Right lobe of liver (tissue), 6 donors: Measurements from ENCODE around the gene OPRPN. TPM values are rescaled to one million over a fixed set of nuclear protein-coding genes. Genes with fewer than 3 reads are reported as not detected.

Experiments used
- ATAC-seq, 4 donors: fragments of 200-7000 bp; cut with Tn5 transposase; one replicate each; pipeline ENCODE4 v1.9.1; 2020; ENCODE audit warnings: mild to moderate bottlenecking in 4 of 4, moderate library complexity in 4 of 4
- DNase-seq, 3 donors: peaks; one replicate each; pipeline ENCODE4 v3.0.0-alpha.2; 2020
- H3K27ac ChIP-seq, 3 donors: fragments of 200-600 bp; one replicate each; pipeline ENCODE4 v1.8.0; 2022
- H3K27me3 ChIP-seq, 2 donors: fragments of 200-600 bp; one replicate each; pipeline ENCODE4 v1.8.0; 2022
- H3K36me3 ChIP-seq, 4 donors: fragments of 200-600 bp; sonication (generic) in 1 of 4; one replicate each; pipeline versions ENCODE4 v1.5.1 to v1.8.0; 2017 to 2022; ENCODE audit warnings: control low read depth in 1 of 4
- H3K4me1 ChIP-seq, 4 donors: fragments of 200-600 bp; sonication (generic) in 1 of 4; one replicate each; pipeline versions ENCODE4 v1.5.1 to v1.8.0; 2017 to 2022; ENCODE audit warnings: control low read depth in 1 of 4
- H3K4me3 ChIP-seq, 3 donors: fragments of 200-600 bp; one replicate each; pipeline ENCODE4 v1.8.0; 2022
- H3K9me3 ChIP-seq, 4 donors: fragments of 200-600 bp; sonication (generic) in 1 of 4; one replicate each; pipeline versions ENCODE4 v1.5.1 to v1.8.0; 2017 to 2022; ENCODE audit warnings: control low read depth in 1 of 4
- CTCF ChIP-seq, 4 donors: fragments of 200-600 bp in 3 of 4; fragments of 450-650 bp in 1 of 4; IDR thresholded peaks; one replicate each; pipeline versions ENCODE4 v1.5.1 to v1.8.0; 2016 to 2022; ENCODE audit warnings: antibody characterized with exemption in 4 of 4, mild to moderate bottlenecking in 2 of 4
- POLR2A ChIP-seq: fragments of 450-650 bp; IDR thresholded peaks from one replicate; pipeline ENCODE4 v1.6.1; 2017; ENCODE audit warnings: antibody characterized with exemption, mild to moderate bottlenecking
- WGBS: methylation state at CpG from one replicate; pipeline ENCODE4 v1.1.6; 2018; ENCODE audit warnings: low coverage, low lambda C conversion rate; ENCODE audit not compliant: insufficient coverage; ENCODE audit errors: missing lambda C conversion rate; 5-methylcytosine and 5-hydroxymethylcytosine counted together
- intact Hi-C, 2 donors: fragments of 100-400 bp; cut with DNase I; formaldehyde crosslinking; loops; one replicate each; pipeline versions ENCODE4 v1.11.2 to v1.14.1; 2022
- long read RNA-seq: library from polyadenylated mRNA; unstranded; transcript quantifications from one replicate; pipeline ENCODE4 v2.0.0, GENCODE V29; 2019
- total RNA-seq, 6 experiments: library from RNA; depleted of rRNA in 2 of 6; stranded (reverse); fragments of >200 nt in 2 of 6; fragmentation: NEBNext Ultra II Directional in 3 of 6; extraction: Animal tissue kit (Norgen Biotek cat#: 25700) in 3 of 6; gene quantifications; one replicate each; pipeline versions ENCODE4 v1.1.0 to v1.2.4, GENCODE V29; 2016 to 2023
- donor health status: DM: no; HTN: yes; CAD: no.
- donor health status: DM: no; HTN: no; CAD: no.
- donor health status: DM: no; HTN: no; CAD: no.
- donor health status: DM: no; HTN: yes; CAD: no.
- donor health status: DM: no; HTN: yes; CAD: no.

OPRPN gene
- 1 to 10 TPM in 1 of 6 experiments, under 1 TPM in 2, not detected in 3; 0.48 to 1.3 (median 0.53) TPM for total RNA-seq
- long read RNA-seq: 0 reads

- H3K4me3 ChIP-seq: no peak within 1 kb of the TSS
- H3K36me3 ChIP-seq: no peaks in the 10 kb centered on the region
- ATAC-seq (peak in 3 of 4 donors; percentile 34 to 67 (median 36)), DNase-seq (no peak)
- H3K27me3 ChIP-seq: no peaks in the 10 kb centered on the region
- TF ChIP-seq CTCF (IDR thresholded peaks at IDR 0.05): no peak
- no peak for TF ChIP-seq POLR2A
- no peak within 1 kb of the TSS for H3K27ac ChIP-seq
- no peaks in the 10 kb centered on the region for H3K9me3 ChIP-seq
- H3K4me1 ChIP-seq: no peaks in the 10 kb centered on the region
- intact Hi-C loops: no loop called here
Observed at GRCh38 chr4:70397580-70397979, at the start of gene OPRPN. Gene OPRPN (plus strand): TSS chr4:70397940. CDS start chr4:70399286, 1,346 bp downstream.

- WGBS: 19% methylated on average over 1 of the region's 1 CpG
- no peak for TF ChIP-seq CTCF (IDR thresholded peaks at IDR 0.05)
- TF ChIP-seq POLR2A: no peak
- no peaks in the 10 kb centered on the region for H3K27me3 ChIP-seq
Observed at GRCh38 chr4:70356185-70356584, 41.6 kb upstream of the OPRPN start.

GRCh38 chr4:70359115-70359661 lies 38.6 kb upstream of the OPRPN start:
- ATAC-seq (no peak), DNase-seq (no peak)
- TF ChIP-seq CTCF (IDR thresholded peaks at IDR 0.05) (no peak), POLR2A (no peak)
- no peaks in the 10 kb centered on the region for H3K27me3 ChIP-seq
- 20% methylated on average over 3 of the region's 3 CpGs for WGBS
- intact Hi-C loops: no loop called here
- H3K4me3 ChIP-seq: no peak overlapping the region
- no peaks in the 10 kb centered on the region for H3K4me1 ChIP-seq
- H3K9me3 ChIP-seq: no peaks in the 10 kb centered on the region
- no peak overlapping the region for H3K27ac ChIP-seq
- no peaks in the 10 kb centered on the region for H3K36me3 ChIP-seq

More at GRCh38 chr4:70356185-70356584, 41.6 kb upstream of the OPRPN start:
- no peak overlapping the region for H3K4me3 ChIP-seq
- H3K27ac ChIP-seq: no peak overlapping the region
- H3K4me1 ChIP-seq: no peaks in the 10 kb centered on the region
- ATAC-seq: no peak
- intact Hi-C loops: no loop called here
- DNase-seq: no peak
- H3K9me3 ChIP-seq: no peaks in the 10 kb centered on the region
- H3K36me3 ChIP-seq: no peaks in the 10 kb centered on the region

- no peaks in the 10 kb centered on the region for H3K4me1 ChIP-seq
- no peaks in the 10 kb centered on the region for H3K9me3 ChIP-seq
- H3K36me3 ChIP-seq: no peaks in the 10 kb centered on the region
- no peak for DNase-seq
- intact Hi-C loops: no loop called here
- no peak within 1 kb of the TSS for H3K4me3 ChIP-seq
- TF ChIP-seq POLR2A (no peak), CTCF (IDR thresholded peaks at IDR 0.05) (no peak)
- 49% methylated on average over 3 of the region's 3 CpGs for WGBS
- H3K27me3 ChIP-seq: no peaks in the 10 kb centered on the region
- H3K27ac ChIP-seq: no peak within 1 kb of the TSS
- ATAC-seq: no peak
Observed at GRCh38 chr4:70360460-70360859, 37.3 kb upstream of the OPRPN start, which contains the start of gene SMR3A. Gene SMR3A (plus strand): TSS chr4:70360760. CDS start chr4:70362116, 1,356 bp downstream.

- intact Hi-C loops: no loop called here
- Histone ChIP-seq H3K27ac (no peak overlapping the region), H3K4me3 (no peak overlapping the region), H3K9me3 (no peaks in the 10 kb centered on the region), H3K36me3 (no peaks in the 10 kb centered on the region), H3K4me1 (no peaks in the 10 kb centered on the region), H3K27me3 (no peaks in the 10 kb centered on the region)
- ATAC-seq: no peak
- DNase-seq: no peak
- 71% methylated on average over 5 of the region's 5 CpGs for WGBS
- TF ChIP-seq CTCF (IDR thresholded peaks at IDR 0.05): no peak
- TF ChIP-seq POLR2A: no peak
Observed at GRCh38 chr4:70364002-70364401, 33.7 kb upstream of the OPRPN start.
